ENCODE measurements around the gene VGF.

GRCh38 chr7:101179117-101179516 lies 13.7 kb upstream of the VGF start:
- TF ChIP-seq CTCF (IDR thresholded peaks at IDR 0.05; ENCODE audit: insufficient read depth, low read depth, low read length) = no peak
- TF ChIP-seq EZH2 (IDR thresholded peaks at IDR 0.05; ENCODE audit: insufficient read depth, low read length) = no peak

Measured in astrocyte (in vitro differentiated cells and primary cell).